Skin epidermis (tissue), 12 donors: ENCODE measurements around the gene C19orf25.
"Not testable (repeated sequence)": the region's sequence is repeated elsewhere in the genome, so short reads cannot be mapped to it uniquely, and the experiment has no call there.

Experiments
- H3K27ac ChIP-seq, 21 experiments: fragments of 200-600 bp; sonication (generic) in 11 of 21; one replicate each; pipeline ENCODE4 v1.5.0; 2020; ENCODE audit warnings: mild to moderate bottlenecking in 3 of 21, inconsistent platforms in 2 of 21, moderate library complexity in 2 of 21
- H3K4me3 ChIP-seq, 7 experiments: fragments of 200-600 bp; sonication (generic) in 2 of 7; one replicate each; pipeline ENCODE4 v1.5.0; 2020; ENCODE audit warnings: inconsistent platforms in 2 of 7, mild to moderate bottlenecking in 2 of 7, moderate library complexity in 1 of 7

C19orf25 gene

DNA sequence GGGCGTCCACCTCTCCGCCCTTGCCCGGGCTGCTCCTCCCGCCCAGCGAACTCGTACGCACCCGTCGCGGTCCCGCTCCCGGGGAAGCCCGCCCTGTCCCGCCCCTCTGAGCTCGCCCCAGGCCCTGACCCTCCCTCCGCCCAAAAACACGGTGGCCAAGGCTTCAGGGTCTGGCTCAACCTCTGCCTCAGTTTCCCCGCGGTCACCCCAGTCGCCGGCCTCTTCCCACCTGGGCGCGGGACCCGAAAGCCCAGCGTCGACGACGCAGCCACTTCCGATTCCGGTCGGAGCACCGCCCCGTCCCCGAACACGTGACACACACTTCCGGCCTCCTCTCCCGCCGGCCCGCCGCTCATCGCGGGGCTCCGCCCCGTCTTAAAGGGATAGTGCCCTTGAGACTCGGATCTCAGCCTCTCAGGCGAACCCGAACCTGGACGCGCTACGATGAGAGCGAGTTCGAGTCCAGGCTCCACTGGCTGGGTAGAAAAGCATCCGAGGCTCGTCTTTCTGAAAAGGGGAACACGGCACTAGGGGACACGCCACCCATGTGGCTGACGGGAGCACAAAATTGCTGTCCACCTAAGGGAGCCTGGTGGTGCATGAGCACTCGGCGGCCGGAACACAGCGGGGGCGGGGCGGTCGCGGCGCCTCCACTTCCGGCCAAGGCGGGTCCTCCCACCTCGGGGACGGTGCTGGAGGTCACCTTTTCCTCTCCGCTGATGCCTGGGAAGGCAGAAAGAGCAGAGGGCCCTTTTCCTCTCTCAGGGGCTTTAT, at the start of gene C19orf25:
Gene C19orf25 (minus strand): TSS at position 282 of the 774 bp plus-strand sequence. CDS start 312 bp downstream, outside the sequence.
- Histone ChIP-seq H3K4me3 (peak within 1 kb of the TSS; percentile 64 to 100 (median 98)), H3K27ac (peak within 1 kb of the TSS; percentile 45 to 92 (median 85))

DNA sequence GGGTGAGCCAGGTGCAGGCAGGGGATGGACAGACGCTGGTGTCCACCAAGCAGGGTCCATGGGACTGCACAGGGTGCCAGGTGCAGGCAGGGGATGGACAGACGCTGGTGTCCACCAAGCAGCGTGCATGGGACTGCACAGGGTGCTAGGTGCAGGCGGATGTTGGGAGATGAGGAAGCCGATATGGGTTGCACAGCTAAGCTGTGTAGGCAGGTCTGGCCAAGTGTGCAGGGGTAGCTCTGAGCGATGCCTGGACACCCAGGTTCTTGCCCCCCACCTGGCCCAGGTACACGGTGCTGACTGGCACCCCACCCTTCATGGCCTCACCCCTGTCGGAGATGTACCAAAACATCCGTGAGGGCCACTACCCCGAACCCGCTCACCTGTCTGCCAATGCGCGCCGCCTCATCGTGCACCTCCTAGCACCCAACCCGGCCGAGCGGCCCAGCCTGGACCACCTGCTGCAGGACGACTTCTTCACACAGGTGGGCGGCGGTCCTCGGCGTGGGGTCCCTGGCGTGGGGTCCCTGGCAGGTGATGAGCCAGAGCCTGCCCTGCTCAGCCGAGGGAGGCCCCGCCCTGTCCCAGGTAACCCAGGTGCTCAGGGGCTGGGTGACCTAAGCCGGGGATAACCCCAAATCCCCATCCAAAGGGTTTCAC, 48.8 kb upstream of the C19orf25 start:
- Histone ChIP-seq H3K27ac (no peak overlapping the region), H3K4me3 (no peak overlapping the region)

GRCh38 chr19:1526979-1527649, 48.1 kb upstream of the C19orf25 start:
- Histone ChIP-seq H3K27ac (no peak overlapping the region), H3K4me3 (no peak overlapping the region)

- H3K27ac ChIP-seq, result no peak overlapping the region
- no peak overlapping the region for H3K4me3 ChIP-seq
Measured at GRCh38 chr19:1526066-1526778, 47.2 kb upstream of the C19orf25 start.

DNA sequence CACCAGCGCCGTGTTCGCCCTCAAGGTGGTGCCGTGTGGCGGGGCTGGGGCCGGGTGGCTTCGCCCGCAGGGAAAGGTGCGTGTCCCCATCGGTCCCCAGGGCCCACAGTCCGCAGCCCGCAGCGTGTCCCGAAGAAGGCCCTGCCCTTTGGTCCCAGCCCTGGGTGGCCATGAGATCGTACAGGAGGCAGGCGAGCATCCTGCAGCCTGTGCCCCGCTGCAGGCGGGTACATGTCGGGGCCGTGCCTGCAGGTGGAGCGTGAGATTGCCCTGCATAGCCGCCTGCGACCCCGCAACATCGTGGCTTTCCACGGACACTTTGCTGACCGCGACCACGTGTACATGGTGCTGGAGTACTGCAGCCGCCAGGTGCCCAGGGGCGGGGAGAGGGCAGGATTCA, 46.3 kb upstream of the C19orf25 start:
- Histone ChIP-seq H3K27ac (no peak overlapping the region), H3K4me3 (no peak overlapping the region)

- Histone ChIP-seq H3K4me3 (no peak overlapping the region), H3K27ac (no peak overlapping the region)
Measured at GRCh38 chr19:1524972-1525325, 45.9 kb upstream of the C19orf25 start.

GRCh38 chr19:1524287-1524971, 45.4 kb upstream of the C19orf25 start:
- no peak overlapping the region for H3K27ac ChIP-seq

GRCh38 chr19:1523412-1524286, 44.6 kb upstream of the C19orf25 start, which contains the start of gene PLK5:
Gene PLK5 (plus strand): TSS chr19:1524077. CDS start chr19:1526997, 2,920 bp downstream.
- peak within 1 kb of the TSS in 1 of 7 experiments; percentile 21 for H3K4me3 ChIP-seq
- H3K27ac ChIP-seq, result no peak within 1 kb of the TSS

More at GRCh38 chr19:1524287-1524971, 45.4 kb upstream of the C19orf25 start:
- H3K4me3 ChIP-seq, result peak overlapping the region in 1 of 7 experiments; percentile 21

GRCh38 chr19:1522838-1523237, 43.8 kb upstream of the C19orf25 start:
- Histone ChIP-seq H3K4me3 (no peak overlapping the region), H3K27ac (no peak overlapping the region)

GRCh38 chr19:1522061-1522460, 43.0 kb upstream of the C19orf25 start:
- no peak overlapping the region for H3K4me3 ChIP-seq
- H3K27ac ChIP-seq, result no peak overlapping the region

- Histone ChIP-seq H3K4me3 (no peak overlapping the region), H3K27ac (no peak overlapping the region)
Measured at GRCh38 chr19:1521636-1522035, 42.6 kb upstream of the C19orf25 start.

GRCh38 chr19:1520203-1520780, 41.3 kb upstream of the C19orf25 start:
- no peak overlapping the region for H3K4me3 ChIP-seq
- no peak overlapping the region for H3K27ac ChIP-seq

DNA sequence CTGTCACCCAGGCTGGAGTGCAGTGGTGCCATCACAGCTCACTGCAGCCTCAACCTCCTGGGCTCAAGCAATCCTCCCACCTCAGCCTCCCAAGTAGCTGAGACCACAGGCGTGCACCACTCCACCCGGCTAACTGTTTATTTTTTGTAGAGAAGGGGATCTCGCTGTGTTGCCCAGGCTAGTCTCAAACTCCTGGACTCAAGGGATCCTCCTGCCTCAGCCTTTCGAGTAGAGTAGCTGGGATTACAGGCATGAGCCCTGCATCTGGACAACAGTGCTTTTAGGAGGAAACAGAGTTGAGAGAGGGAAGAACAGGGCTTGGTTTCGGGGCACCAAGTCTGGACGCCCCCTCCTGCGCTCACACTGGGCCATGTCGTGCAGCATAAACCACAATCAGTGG, 40.8 kb upstream of the C19orf25 start:
- not testable (repeated sequence) for H3K4me3 ChIP-seq, H3K27ac ChIP-seq

DNA sequence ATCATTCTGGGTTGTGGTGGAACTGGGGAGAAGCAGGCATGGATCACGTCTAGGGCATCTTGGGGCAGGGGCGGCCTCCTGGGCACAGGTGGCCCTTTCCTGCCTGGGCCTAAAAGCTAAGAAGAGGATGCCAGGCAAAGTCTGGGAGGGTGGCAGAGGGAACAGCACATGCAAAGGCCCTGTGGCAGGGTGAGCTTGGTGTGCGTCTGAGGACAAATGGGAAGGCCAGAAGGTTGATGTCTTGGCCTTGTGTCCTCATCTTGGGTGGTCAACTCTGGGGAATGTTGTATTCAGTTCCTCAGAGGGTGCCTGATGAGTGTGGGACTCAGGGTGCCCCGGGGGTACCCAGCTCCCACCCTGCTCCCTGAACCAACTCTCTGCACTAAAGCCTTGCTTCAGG, 39.5 kb upstream of the C19orf25 start:
- Histone ChIP-seq H3K27ac (no peak overlapping the region), H3K4me3 (no peak overlapping the region)

DNA sequence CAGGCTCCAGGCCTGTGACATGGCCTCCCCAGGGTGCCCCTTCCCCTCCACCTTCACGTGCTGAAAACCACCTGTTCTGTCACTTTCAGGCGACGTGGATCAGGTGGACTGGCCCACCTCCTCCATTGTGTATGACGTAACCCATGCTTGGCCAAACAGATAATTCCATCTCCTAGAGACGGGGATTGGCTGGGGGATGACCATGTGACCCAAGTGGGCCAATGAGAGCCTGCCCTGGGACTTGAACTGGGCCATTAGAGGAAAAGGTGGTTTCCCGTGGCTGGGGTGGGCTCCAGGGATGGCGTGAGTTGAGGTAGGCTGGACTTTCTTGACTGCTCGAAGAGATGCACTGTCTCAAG, 37.4 kb upstream of the C19orf25 start:
- Histone ChIP-seq H3K4me3 (no peak overlapping the region), H3K27ac (no peak overlapping the region)

- no peak overlapping the region for H3K27ac ChIP-seq
Measured at GRCh38 chr19:1514986-1515721, 36.1 kb upstream of the C19orf25 start.

DNA sequence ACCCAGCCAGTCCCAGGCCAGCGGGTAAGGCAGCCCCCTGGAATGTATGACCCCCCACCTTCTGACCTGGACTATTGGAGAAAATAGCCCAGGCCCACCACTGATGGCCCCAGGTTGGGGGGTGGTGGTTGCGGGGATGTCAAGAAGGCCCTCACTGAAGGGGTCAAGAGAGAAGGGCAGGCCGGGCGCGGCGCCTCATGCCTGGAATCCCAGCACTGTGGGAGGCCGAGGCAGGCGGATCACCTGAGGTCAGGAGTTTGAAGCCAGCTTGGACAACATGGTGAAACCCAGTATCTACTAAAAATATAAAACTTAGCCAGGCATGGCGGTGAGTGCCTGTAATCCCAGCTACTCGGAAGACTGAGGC, 35.3 kb upstream of the C19orf25 start:
- Histone ChIP-seq H3K4me3 (no peak overlapping the region), H3K27ac (no peak overlapping the region)

More at GRCh38 chr19:1514986-1515721, 36.1 kb upstream of the C19orf25 start:
- H3K4me3 ChIP-seq, result no peak overlapping the region
